Adrenal gland (tissue), 12 donors: Measurements from ENCODE around the gene TBX15. TPM values are rescaled to one million over a fixed set of nuclear protein-coding genes. Genes with fewer than 3 reads are reported as not detected.

Source experiments
- DNase-seq, 7 donors: peaks; one replicate each; pipeline ENCODE4 v3.0.0-alpha.2; 2019 to 2020
- H3K27ac ChIP-seq, 5 donors: fragments of 200-600 bp; sonication (generic) in 4 of 5; 1 replicate in 3 of 5; 2 replicates in 2 of 5; pipeline versions ENCODE4 v1.5.1 to v1.8.0; 2016 to 2020; ENCODE audit warnings: mild to moderate bottlenecking in 1 of 5
- H3K27me3 ChIP-seq: fragments of 200-600 bp; 2 replicates; pipeline ENCODE4 v1.8.0; 2021
- H3K36me3 ChIP-seq, 2 donors: fragments of 200-600 bp; replicated peaks in 1 of 2; 1 replicate in 1 of 2; 2 replicates in 1 of 2; pipeline versions ENCODE4 v1.5.1 to v1.8.0; 2018 to 2022
- H3K4me1 ChIP-seq, 2 donors: fragments of 200-600 bp; replicated peaks in 1 of 2; 1 replicate in 1 of 2; 2 replicates in 1 of 2; pipeline versions ENCODE4 v1.5.1 to v1.8.0; 2018 to 2021
- H3K4me3 ChIP-seq, 4 donors: fragments of 200-600 bp; sonication (generic) in 3 of 4; one replicate each; pipeline ENCODE4 v1.5.1; 2016 to 2018
- H3K9me3 ChIP-seq, 3 donors: fragments of 200-600 bp; sonication (generic) in 1 of 3; replicated peaks in 1 of 3; 1 replicate in 2 of 3; 2 replicates in 1 of 3; pipeline versions ENCODE4 v1.5.1 to v1.8.0; 2016 to 2021
- POLR2A ChIP-seq, 2 donors: fragments of 450-650 bp; IDR thresholded peaks; one replicate each; pipeline ENCODE4 v1.6.1; 2017; ENCODE audit warnings: antibody characterized with exemption in 2 of 2, mild to moderate bottlenecking in 2 of 2, moderate library complexity in 1 of 2
- WGBS, 4 donors: extraction: QIAGEN DNeasy Blood & Tissue Kit in 2 of 4; methylation state at CpG; one replicate each; pipeline versions ENCODE4 v1.1.5 to v1.1.7; 2013 to 2017; 5-methylcytosine and 5-hydroxymethylcytosine counted together
- intact Hi-C, 2 donors: fragments of 100-400 bp; cut with DNase I; formaldehyde crosslinking; loops; one replicate each; pipeline versions ENCODE4 v1.14.1 to v1.15.0; 2022 to 2023
- polyA plus RNA-seq, 3 donors: library from polyadenylated mRNA; stranded (reverse); fragments of 200-250 nt in 2 of 3; fragments of 350-450 nt in 1 of 3; fragmentation: Illumina TruSeq in 1 of 3; extraction: RNeasy Lipid Tissue Mini Kit (QIAGEN cat#74804) in 1 of 3; gene quantifications; one replicate each; pipeline ENCODE4 v1.2.3, GENCODE V29; 2013 to 2014
- total RNA-seq, 9 donors: library from RNA; depleted of rRNA in 4 of 9; stranded (reverse); fragments of >200 nt in 4 of 9; fragments of 120-200 nt in 1 of 9; fragmentation: NEBNext Ultra II Directional in 1 of 9; extraction: Animal tissue kit (Norgen Biotek cat#: 25700) in 1 of 9; gene quantifications; one replicate each; pipeline versions ENCODE4 v1.1.0 to v1.2.4, GENCODE V29; 2013 to 2023
- TF ChIP-seq, protein P1 (sequence below), 6 experiments: fragments of 450-650 bp in 4 of 6; fragments of 200-600 bp in 2 of 6; sonication (generic) in 1 of 6; IDR thresholded peaks; 1 replicate in 5 of 6; 2 replicates in 1 of 6; pipeline versions ENCODE4 v1.5.1 to v1.8.0; 2016 to 2021; ENCODE audit warnings: antibody characterized with exemption in 6 of 6, mild to moderate bottlenecking in 2 of 6, moderate library complexity in 1 of 6
- donor health status: healthy with polysubstance abuse.
- donor health status: Bipolar disorder and iron deficiency.
- donor health status: DM: yes; HTN: yes; CAD: no.
- donor health status: DM: no; HTN: no; CAD: no.
- donor health status: DM: no; HTN: no; CAD: no.
- donor health status: DM: yes; HTN: yes; CAD: no.

Gene TBX15
- total and polyA plus RNA-seq, 12 donors = 0.06 to 0.48 (median 0.15) TPM; not detected in 2

DNA sequence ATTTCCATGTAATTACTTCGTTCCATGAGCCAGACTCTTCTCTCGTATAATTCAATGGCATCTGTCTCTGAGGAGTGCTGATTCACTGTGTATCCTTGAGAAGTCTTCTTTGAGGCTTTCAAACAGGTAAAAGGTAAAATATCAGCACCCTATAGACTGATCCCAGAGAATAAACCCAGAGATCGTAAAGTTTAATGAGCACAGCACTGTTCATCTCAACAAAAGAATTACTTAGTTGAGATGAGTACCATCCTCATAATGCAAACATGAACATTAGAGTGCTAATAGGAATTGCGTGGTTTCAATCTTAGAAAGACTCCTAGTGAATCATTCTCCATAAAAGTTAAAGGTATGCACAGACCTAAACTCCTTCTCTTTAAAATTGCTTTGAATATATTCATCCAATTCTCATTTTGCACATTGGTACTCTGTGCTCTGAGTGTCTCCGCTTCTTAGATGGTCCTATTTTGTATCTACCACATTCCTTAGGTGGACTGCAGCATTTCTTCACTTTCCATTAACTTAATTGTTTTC lies 97.2 kb downstream of the TBX15 start:
- 75 to 81% (median 77%) methylated on average over 5 of the region's 5 CpGs for WGBS, 4 donors
- H3K36me3 ChIP-seq = no peaks in the 10 kb centered on the region
- no peak for DNase-seq
- intact Hi-C loops = no loop called here
- H3K4me3 ChIP-seq = no peak overlapping the region
- H3K27me3 ChIP-seq = no peaks in the 10 kb centered on the region
- no peaks in the 10 kb centered on the region for H3K4me1 ChIP-seq
- no peaks in the 10 kb centered on the region for H3K9me3 ChIP-seq
- H3K27ac ChIP-seq = no peak overlapping the region
- TF ChIP-seq, protein P1, sequence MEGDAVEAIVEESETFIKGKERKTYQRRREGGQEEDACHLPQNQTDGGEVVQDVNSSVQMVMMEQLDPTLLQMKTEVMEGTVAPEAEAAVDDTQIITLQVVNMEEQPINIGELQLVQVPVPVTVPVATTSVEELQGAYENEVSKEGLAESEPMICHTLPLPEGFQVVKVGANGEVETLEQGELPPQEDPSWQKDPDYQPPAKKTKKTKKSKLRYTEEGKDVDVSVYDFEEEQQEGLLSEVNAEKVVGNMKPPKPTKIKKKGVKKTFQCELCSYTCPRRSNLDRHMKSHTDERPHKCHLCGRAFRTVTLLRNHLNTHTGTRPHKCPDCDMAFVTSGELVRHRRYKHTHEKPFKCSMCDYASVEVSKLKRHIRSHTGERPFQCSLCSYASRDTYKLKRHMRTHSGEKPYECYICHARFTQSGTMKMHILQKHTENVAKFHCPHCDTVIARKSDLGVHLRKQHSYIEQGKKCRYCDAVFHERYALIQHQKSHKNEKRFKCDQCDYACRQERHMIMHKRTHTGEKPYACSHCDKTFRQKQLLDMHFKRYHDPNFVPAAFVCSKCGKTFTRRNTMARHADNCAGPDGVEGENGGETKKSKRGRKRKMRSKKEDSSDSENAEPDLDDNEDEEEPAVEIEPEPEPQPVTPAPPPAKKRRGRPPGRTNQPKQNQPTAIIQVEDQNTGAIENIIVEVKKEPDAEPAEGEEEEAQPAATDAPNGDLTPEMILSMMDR (IDR thresholded peaks at IDR 0.05) = no peak
- TF ChIP-seq POLR2A (IDR thresholded peaks at IDR 0.05) = no peak

DNA sequence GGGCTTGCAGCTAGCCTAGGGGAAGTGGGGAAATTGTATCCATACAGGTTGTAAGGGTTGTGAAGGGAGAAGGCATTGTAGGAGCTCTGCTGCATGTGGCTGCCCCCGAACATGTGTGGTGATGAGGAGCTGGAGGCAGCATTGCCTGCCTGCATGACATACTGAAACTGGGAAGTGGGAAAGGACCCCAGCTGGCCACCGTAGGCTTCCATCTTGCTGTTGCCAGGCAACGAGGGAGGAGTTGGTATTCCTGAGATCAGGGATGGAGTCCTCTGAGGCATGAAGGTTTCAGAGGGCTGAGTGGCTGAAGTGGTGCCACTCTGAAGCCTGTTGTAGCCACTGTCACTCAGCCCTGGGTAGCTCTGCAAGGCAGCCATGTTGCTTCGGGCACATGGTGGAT lies 103.2 kb downstream of the TBX15 start:
- no peak overlapping the region for H3K27ac ChIP-seq
- intact Hi-C loops = no loop called here
- WGBS, 4 donors = 64 to 83% (median 76%) methylated on average over 2 to 4 of the region's 4 CpGs
- no peaks in the 10 kb centered on the region for H3K9me3 ChIP-seq
- no peaks in the 10 kb centered on the region for H3K27me3 ChIP-seq
- DNase-seq = no peak
- no peaks in the 10 kb centered on the region for H3K4me1 ChIP-seq
- H3K36me3 ChIP-seq = no peaks in the 10 kb centered on the region
- TF ChIP-seq POLR2A (IDR thresholded peaks at IDR 0.05) = no peak
- TF ChIP-seq, protein P1 (IDR thresholded peaks at IDR 0.05) = no peak
- no peak overlapping the region for H3K4me3 ChIP-seq

DNA sequence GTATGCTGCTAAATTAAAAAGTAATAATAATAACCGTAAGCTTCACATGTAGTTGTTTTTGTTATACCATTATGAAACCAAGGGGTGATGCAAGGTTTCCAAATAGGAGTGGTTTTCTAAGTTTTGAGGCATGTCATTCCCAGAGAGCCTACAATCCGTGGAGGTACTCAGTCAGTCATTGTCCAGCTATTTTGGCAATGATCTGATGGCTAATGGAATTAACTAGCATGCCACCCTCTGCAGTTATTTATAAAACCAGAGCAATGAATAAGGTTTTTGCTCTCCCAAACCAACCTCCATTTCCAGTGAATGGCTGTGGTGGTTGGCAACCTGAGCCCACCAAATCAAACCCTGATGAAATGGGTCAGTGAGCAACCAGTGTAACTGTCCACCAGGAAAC lies 106.4 kb downstream of the TBX15 start:
- WGBS, 4 donors = 41 to 81% (median 72%) methylated on average over 2 of the region's 2 CpGs
- DNase-seq = no peak
- intact Hi-C loops = no loop called here
- no peak for TF ChIP-seq POLR2A (IDR thresholded peaks at IDR 0.05)
- TF ChIP-seq, protein P1 (IDR thresholded peaks at IDR 0.05) = no peak
- H3K9me3 ChIP-seq = no peaks in the 10 kb centered on the region
- H3K27me3 ChIP-seq = no peaks in the 10 kb centered on the region
- no peaks in the 10 kb centered on the region for H3K36me3 ChIP-seq
- H3K4me3 ChIP-seq = no peak overlapping the region
- no peak overlapping the region for H3K27ac ChIP-seq
- no peaks in the 10 kb centered on the region for H3K4me1 ChIP-seq

DNA sequence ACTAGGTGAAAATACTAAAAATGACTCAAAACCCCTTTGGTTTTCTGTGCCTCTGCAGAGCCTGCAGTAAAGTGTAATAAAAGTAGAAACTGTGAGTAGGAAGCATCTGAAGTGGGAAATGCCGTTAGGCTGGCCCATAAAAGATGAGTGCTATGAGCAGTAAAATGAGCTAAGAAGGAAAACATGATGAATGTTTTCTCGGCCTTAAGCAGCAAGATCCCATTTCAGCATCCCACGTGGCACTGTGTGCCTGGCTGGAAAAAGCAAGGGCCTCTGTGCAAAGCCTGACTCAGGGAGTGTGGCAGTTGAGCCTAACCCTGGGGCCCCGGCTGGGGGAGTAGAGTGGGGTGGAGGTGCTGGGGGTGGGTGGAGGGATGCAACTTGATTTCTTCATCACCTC lies 109.5 kb downstream of the TBX15 start:
- Histone ChIP-seq H3K27ac (no peak overlapping the region), H3K4me3 (no peak overlapping the region), H3K36me3 (no peaks in the 10 kb centered on the region), H3K27me3 (no peaks in the 10 kb centered on the region), H3K4me1 (no peaks in the 10 kb centered on the region), H3K9me3 (no peaks in the 10 kb centered on the region)
- 37 to 68% (median 55%) methylated on average over 3 to 4 of the region's 4 CpGs for WGBS, 4 donors
- TF ChIP-seq POLR2A (IDR thresholded peaks at IDR 0.05) = no peak
- TF ChIP-seq, protein P1 (IDR thresholded peaks at IDR 0.05) = no peak
- DNase-seq = no peak
- intact Hi-C loops = no loop called here
